ENCODE measurements around the gene TRIM15.
A peak's percentile ranks its signal among the peaks of the same experiment; 100 is the strongest.

TRIM15 gene

GRCh38 chr6:30149234-30149633 lies 14.1 kb upstream of the TRIM15 start (continued):
- TF ChIP-seq ZNF248 (tag by site-specific recombination; IDR thresholded peaks at IDR 0.05) (no peak), ZNF645 (tag by site-specific recombination; IDR thresholded peaks at IDR 0.05) (no peak)
- TF ChIP-seq, protein P1, sequence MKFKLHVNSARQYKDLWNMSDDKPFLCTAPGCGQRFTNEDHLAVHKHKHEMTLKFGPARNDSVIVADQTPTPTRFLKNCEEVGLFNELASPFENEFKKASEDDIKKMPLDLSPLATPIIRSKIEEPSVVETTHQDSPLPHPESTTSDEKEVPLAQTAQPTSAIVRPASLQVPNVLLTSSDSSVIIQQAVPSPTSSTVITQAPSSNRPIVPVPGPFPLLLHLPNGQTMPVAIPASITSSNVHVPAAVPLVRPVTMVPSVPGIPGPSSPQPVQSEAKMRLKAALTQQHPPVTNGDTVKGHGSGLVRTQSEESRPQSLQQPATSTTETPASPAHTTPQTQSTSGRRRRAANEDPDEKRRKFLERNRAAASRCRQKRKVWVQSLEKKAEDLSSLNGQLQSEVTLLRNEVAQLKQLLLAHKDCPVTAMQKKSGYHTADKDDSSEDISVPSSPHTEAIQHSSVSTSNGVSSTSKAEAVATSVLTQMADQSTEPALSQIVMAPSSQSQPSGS (tag by site-specific recombination; IDR thresholded peaks at IDR 0.05; ENCODE audit: low read depth): no peak
- TF ChIP-seq, protein P2, sequence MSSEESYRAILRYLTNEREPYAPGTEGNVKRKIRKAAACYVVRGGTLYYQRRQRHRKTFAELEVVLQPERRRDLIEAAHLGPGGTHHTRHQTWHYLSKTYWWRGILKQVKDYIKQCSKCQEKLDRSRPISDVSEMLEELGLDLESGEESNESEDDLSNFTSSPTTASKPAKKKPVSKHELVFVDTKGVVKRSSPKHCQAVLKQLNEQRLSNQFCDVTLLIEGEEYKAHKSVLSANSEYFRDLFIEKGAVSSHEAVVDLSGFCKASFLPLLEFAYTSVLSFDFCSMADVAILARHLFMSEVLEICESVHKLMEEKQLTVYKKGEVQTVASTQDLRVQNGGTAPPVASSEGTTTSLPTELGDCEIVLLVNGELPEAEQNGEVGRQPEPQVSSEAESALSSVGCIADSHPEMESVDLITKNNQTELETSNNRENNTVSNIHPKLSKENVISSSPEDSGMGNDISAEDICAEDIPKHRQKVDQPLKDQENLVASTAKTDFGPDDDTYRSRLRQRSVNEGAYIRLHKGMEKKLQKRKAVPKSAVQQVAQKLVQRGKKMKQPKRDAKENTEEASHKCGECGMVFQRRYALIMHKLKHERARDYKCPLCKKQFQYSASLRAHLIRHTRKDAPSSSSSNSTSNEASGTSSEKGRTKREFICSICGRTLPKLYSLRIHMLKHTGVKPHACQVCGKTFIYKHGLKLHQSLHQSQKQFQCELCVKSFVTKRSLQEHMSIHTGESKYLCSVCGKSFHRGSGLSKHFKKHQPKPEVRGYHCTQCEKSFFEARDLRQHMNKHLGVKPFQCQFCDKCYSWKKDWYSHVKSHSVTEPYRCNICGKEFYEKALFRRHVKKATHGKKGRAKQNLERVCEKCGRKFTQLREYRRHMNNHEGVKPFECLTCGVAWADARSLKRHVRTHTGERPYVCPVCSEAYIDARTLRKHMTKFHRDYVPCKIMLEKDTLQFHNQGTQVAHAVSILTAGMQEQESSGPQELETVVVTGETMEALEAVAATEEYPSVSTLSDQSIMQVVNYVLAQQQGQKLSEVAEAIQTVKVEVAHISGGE (tag by site-specific recombination; conservative IDR thresholded peaks at IDR 0.05; ENCODE audit: low read depth): no peak

- Histone ChIP-seq H3K27ac (ENCODE audit: extremely low read depth, low read depth, low read length) (no peak overlapping the region), H3K36me3 (ENCODE audit: control insufficient read depth in 2 of 2, insufficient read depth in 1 of 2, low read length in 2 of 2) (no peaks in the 10 kb centered on the region), H3K4me3 (ENCODE audit: low read depth, low read length) (no peak overlapping the region), H3K4me1 (ENCODE audit: control insufficient read depth, insufficient read depth, low read length) (peaks cover 9% of the 10 kb centered on the region), H3K9me3 (ENCODE audit: control insufficient read depth, insufficient read depth, low read depth, low read length) (no peaks in the 10 kb centered on the region)
- TF ChIP-seq ZNF600 (tag by site-specific recombination; IDR thresholded peaks at IDR 0.05) (0 out of 2 replicates have a peak, but pooled peaks have one; percentile 33), ZNF146 (tag by site-specific recombination; IDR thresholded peaks at IDR 0.05) (no peak), ZNF302 (tag by site-specific recombination; IDR thresholded peaks at IDR 0.05; ENCODE audit: low read depth) (no peak), ZNF155 (tag by site-specific recombination; IDR thresholded peaks at IDR 0.05) (no peak), ZNF416 (tag by site-specific recombination; IDR thresholded peaks at IDR 0.05) (no peak), ZNF292 (tag by site-specific recombination; IDR thresholded peaks at IDR 0.05; ENCODE audit: borderline replicate concordance, low read depth) (no peak), ZFHX2 (tag by site-specific recombination; conservative IDR thresholded peaks at IDR 0.05) (peak; percentile 40; the same call in 1 of the 2 replicates), ZNF366 (tag by site-specific recombination; conservative IDR thresholded peaks at IDR 0.05) (no peak), ZNF423 (tag by site-specific recombination; IDR thresholded peaks at IDR 0.05) (no peak), ZNF391 (tag by site-specific recombination; IDR thresholded peaks at IDR 0.05; ENCODE audit: borderline replicate concordance, low read depth) (no peak), ZNF426 (tag by site-specific recombination; IDR thresholded peaks at IDR 0.05) (no peak), ZNF248 (tag by site-specific recombination; IDR thresholded peaks at IDR 0.05) (no peak)
- CTCF ChIA-PET: interaction anchor here (6.3 kb wide), 1 partner anchor 18 kb away, joined by 80 read pairs; no protein-coding TSS in a partner anchor
- POLR2A ChIA-PET: no interaction called here
Observed at GRCh38 chr6:30149858-30150550, 13.3 kb upstream of the TRIM15 start.

DNA sequence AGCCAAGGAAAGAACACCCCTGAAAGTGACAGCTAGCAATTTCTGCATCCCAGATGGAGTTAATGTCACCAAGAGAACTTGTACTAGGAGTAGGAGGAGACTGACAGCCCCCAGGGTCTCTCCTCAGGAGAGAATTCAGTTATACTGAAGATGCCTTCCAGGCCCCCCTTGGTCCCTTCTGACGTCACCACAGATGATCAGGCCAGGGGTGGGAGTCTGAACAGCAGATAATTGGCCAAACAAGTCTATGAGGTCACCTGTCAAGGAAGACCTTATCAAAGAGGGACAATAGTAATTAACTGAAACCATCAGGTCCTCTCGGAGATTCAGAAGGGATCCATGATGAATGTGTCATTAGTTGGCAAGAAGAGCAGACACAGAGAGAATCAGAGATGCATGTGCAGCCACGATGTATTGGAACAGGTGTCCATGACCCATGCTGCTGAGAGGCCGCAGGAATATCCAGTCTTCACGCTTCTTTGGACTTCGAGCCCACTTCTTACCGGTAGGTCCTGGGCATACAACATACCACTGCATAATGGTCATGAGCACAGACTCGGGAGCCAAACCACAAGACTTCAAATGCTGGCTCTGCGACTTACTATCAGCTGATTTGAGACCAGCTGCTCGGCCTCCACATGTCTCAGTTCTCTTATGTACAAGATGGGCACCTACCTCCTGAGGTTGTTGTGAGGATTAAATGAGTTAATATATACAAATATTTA lies 12.5 kb upstream of the TRIM15 start:
- H3K36me3 ChIP-seq (ENCODE audit: control insufficient read depth in 2 of 2, insufficient read depth in 1 of 2, low read length in 2 of 2): no peaks in the 10 kb centered on the region
- ChIA-PET CTCF (interaction anchor here (1.5 to 6.3 kb wide), 2 partner anchors 12 to 19 kb away, joined by 5 to 80 read pairs; no protein-coding TSS in a partner anchor), POLR2A (no interaction called here)
- TF ChIP-seq ZNF529 (tag by site-specific recombination; IDR thresholded peaks at IDR 0.05; ENCODE audit: insufficient replicate concordance) (no peak), ZIC2 (tag by site-specific recombination; IDR thresholded peaks at IDR 0.05) (no peak), ZNF404 (tag by site-specific recombination; IDR thresholded peaks at IDR 0.05) (no peak)
- TF ChIP-seq, protein P2 (tag by site-specific recombination; conservative IDR thresholded peaks at IDR 0.05; ENCODE audit: low read depth): no peak

More for the DNA sequence above, 12.5 kb upstream of the TRIM15 start:
- Histone ChIP-seq H3K4me3 (ENCODE audit: low read depth, low read length) (no peak overlapping the region), H3K9me3 (ENCODE audit: control insufficient read depth, insufficient read depth, low read depth, low read length) (no peaks in the 10 kb centered on the region), H3K27ac (ENCODE audit: extremely low read depth, low read depth, low read length) (no peak overlapping the region), H3K4me1 (ENCODE audit: control insufficient read depth, insufficient read depth, low read length) (peaks cover 17% of the 10 kb centered on the region)

Measured in HEK293 (cell line).